ENCODE measurements around the gene FHDC1.

FHDC1 gene

DNA sequence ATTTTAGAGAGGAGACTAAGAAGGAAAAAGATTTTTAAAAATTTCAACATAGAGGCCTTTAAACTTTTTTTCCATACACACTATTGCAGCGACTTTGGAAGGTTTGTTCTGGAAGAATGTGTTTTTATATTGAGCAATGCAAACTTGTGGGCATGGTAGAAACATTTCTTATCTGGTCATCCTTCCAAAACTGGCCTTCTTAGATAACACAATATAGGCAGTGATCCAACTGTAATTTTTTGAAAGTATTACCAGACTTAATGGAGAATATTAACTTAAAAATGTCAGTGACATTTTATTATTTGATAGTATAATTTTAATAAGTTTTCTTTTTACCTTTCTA is 25.6 kb downstream of the FHDC1 start:
- FAIRE-seq (no peak), DNase-seq (ENCODE audit: insufficient read length) (no peak)
- TF ChIP-seq POLR2A (IDR thresholded peaks at IDR 0.05; ENCODE audit: low read depth, low read length) (no peak), TAF1 (IDR thresholded peaks at IDR 0.05; ENCODE audit: borderline replicate concordance, low read depth, low read length) (no peak), POLR2AphosphoS5 (IDR thresholded peaks at IDR 0.05; ENCODE audit: low read depth, low read length) (no peak)

DNA sequence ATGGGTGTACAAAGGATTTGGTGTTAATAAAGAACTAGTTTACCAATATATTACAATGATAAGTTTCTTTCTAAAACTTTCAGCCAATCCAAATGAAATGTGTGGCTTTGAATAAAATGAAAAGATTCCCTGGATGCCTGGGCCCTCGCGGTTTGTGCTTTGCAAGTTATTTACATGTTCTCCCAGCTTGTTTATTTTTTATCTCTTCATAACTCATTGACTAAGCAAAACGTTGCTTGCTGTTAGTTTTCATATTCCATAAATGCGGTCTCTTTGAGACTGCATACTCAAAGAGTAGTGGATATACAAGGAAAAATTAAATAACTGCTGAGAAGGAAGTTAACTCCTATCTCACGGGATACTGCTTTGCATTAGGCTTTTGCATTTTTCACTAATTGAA is 26.0 kb downstream of the FHDC1 start:
- TF ChIP-seq POLR2A (IDR thresholded peaks at IDR 0.05; ENCODE audit: low read depth, low read length) (no peak), POLR2AphosphoS5 (IDR thresholded peaks at IDR 0.05; ENCODE audit: low read depth, low read length) (no peak), TAF1 (IDR thresholded peaks at IDR 0.05; ENCODE audit: borderline replicate concordance, low read depth, low read length) (no peak)
- FAIRE-seq (no peak), DNase-seq (ENCODE audit: insufficient read length) (no peak)

- no peak for DNase-seq (ENCODE audit: insufficient read length)
- no peak for FAIRE-seq
- TF ChIP-seq POLR2AphosphoS5 (IDR thresholded peaks at IDR 0.05; ENCODE audit: low read depth, low read length) = no peak
- TF ChIP-seq POLR2A (IDR thresholded peaks at IDR 0.05; ENCODE audit: low read depth, low read length) = no peak
- no peak for TF ChIP-seq TAF1 (IDR thresholded peaks at IDR 0.05; ENCODE audit: borderline replicate concordance, low read depth, low read length)
Observed at GRCh38 chr4:152964335-152964734, 28.2 kb downstream of the FHDC1 start.

DNA sequence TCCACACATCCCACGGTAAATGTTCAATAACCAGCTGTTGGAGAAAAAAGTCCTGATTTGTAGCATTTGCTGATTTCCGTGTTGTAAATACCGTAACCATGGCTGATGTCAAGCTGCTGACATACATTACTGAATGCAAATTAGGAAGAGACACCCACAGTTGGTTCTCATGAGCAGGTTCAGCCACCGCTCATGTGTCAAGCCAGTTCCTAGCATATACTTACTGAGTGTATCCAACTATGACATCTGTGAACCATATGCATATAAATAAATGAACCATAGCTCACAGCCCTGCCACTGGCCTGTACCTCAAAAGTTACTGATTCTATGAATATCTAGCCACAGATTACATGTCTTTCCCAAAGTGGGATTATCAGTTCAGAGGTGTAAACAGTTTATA is 29.5 kb downstream of the FHDC1 start:
- FAIRE-seq = no peak
- no peak for DNase-seq (ENCODE audit: insufficient read length)
- TF ChIP-seq POLR2AphosphoS5 (IDR thresholded peaks at IDR 0.05; ENCODE audit: low read depth, low read length) (no peak), POLR2A (IDR thresholded peaks at IDR 0.05; ENCODE audit: low read depth, low read length) (no peak), TAF1 (IDR thresholded peaks at IDR 0.05; ENCODE audit: borderline replicate concordance, low read depth, low read length) (no peak)

DNA sequence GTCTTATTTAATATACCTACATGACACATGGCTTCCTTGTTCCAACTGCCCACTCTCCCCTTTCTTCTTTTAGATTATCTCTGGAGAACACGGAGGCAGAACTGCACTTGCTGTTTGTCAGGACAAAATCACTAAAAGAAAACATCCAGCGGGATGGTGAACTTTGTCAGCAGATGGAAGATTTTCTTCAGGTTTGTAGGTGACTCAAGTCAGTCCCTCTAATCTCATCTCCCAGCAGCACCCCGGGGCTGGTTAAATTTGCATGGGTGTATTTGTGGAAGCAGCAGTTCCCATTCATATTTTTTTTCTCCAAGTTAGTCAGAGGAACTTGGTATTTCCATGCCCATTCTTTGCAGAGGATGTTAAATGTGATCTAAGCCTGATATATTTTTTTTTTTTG is 31.8 kb downstream of the FHDC1 start:
- no peak for FAIRE-seq
- DNase-seq (ENCODE audit: insufficient read length) = no peak
- TF ChIP-seq POLR2A (IDR thresholded peaks at IDR 0.05; ENCODE audit: low read depth, low read length) (no peak), POLR2AphosphoS5 (IDR thresholded peaks at IDR 0.05; ENCODE audit: low read depth, low read length) (no peak), TAF1 (IDR thresholded peaks at IDR 0.05; ENCODE audit: borderline replicate concordance, low read depth, low read length) (no peak)

- no peak for DNase-seq (ENCODE audit: insufficient read length)
- FAIRE-seq = no peak
- no peak for TF ChIP-seq POLR2A (IDR thresholded peaks at IDR 0.05; ENCODE audit: low read depth, low read length)
- TF ChIP-seq POLR2AphosphoS5 (IDR thresholded peaks at IDR 0.05; ENCODE audit: low read depth, low read length) = no peak
- no peak for TF ChIP-seq TAF1 (IDR thresholded peaks at IDR 0.05; ENCODE audit: borderline replicate concordance, low read depth, low read length)
Observed at GRCh38 chr4:152968806-152969394, 32.8 kb downstream of the FHDC1 start.

DNA sequence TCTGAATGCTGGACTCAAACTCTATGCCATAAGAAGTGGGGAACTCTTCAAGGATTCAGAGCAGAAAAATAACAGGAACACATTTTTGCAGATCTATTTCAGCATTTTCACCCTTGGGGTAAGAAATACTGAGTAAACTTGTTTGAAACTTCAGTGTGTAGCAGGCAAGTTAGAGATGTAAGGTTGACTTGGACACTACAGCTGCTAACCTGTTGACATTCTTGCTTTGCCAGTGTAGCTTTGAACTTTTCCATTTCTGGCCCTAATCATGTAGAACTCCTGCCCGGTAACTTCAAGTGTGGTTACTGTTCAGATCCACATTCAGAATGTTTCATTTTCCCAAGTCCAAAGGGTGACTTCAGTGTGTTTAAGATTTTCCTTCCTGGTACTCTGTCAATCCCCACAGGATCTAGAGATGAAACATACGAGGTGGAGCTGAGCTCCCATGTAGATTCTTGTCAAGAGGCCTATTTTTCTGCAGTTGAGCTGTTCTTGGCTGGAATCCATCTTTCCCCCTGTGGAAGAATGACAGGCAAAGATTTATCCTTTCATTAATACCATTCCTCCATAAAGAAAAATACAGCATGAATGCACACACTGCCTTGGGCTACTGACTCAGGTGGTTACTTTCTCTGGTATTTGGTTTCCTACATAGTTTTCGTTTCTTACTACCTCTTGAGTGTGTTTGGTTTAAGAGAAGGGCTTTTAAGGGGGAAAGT is 34.1 kb downstream of the FHDC1 start:
- FAIRE-seq (no peak), DNase-seq (ENCODE audit: insufficient read length) (no peak)
- TF ChIP-seq POLR2AphosphoS5 (IDR thresholded peaks at IDR 0.05; ENCODE audit: low read depth, low read length) (no peak), TAF1 (IDR thresholded peaks at IDR 0.05; ENCODE audit: borderline replicate concordance, low read depth, low read length) (no peak), POLR2A (IDR thresholded peaks at IDR 0.05; ENCODE audit: low read depth, low read length) (no peak)

- FAIRE-seq = no peak
Observed at GRCh38 chr4:152971053-152971452, 34.9 kb downstream of the FHDC1 start.

GRCh38 chr4:152972821-152973628 is 36.9 kb downstream of the FHDC1 start:
- TF ChIP-seq POLR2AphosphoS5 (IDR thresholded peaks at IDR 0.05; ENCODE audit: low read depth, low read length) = no peak
- TF ChIP-seq TAF1 (IDR thresholded peaks at IDR 0.05; ENCODE audit: borderline replicate concordance, low read depth, low read length) = no peak
- TF ChIP-seq POLR2A (IDR thresholded peaks at IDR 0.05; ENCODE audit: low read depth, low read length) = no peak
- DNase-seq (ENCODE audit: insufficient read length) (no peak), FAIRE-seq (no peak)

More at GRCh38 chr4:152971053-152971452, 34.9 kb downstream of the FHDC1 start:
- no peak for DNase-seq (ENCODE audit: insufficient read length)
- TF ChIP-seq TAF1 (IDR thresholded peaks at IDR 0.05; ENCODE audit: borderline replicate concordance, low read depth, low read length) (no peak), POLR2A (IDR thresholded peaks at IDR 0.05; ENCODE audit: low read depth, low read length) (no peak), POLR2AphosphoS5 (IDR thresholded peaks at IDR 0.05; ENCODE audit: low read depth, low read length) (no peak)

DNA sequence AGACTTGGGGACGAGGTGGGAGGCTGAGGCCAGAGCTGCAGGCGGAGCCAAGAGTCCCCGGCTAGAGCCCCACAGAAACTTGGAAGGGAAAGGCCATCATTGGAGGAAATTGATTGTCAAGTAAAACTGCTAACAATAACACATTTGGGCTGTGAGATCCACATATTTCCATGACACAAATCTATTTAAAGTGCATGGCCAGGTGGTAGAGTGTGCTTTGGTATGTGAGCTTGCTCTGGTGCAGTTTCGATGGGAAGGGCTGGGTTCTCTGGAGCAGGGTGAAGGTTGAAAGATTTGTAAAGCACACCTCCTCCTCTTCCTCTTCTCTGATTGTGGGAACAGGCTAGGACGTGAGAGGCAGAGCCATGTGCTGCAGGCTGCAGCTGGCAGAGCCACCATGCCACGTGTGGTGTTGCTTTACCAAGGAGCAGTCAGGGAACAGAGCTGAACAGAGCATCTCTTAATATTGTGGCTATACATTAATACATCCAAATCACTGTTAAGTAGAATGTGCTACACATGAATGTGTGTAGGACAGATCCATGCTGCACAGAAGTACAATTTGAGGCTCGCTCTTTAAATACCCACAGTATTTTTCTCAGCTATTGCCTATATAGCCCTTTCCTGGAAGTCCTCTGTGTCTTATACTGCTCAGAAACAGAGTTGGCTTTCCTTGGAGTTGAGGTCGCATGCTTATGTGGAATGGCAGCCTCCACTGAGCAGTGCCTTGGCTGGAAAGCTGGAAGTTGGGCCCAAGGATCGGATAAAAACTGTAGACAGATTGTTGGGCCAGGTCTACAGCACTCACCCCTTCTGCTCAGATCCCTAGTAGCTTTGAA is 37.7 kb downstream of the FHDC1 start:
- DNase-seq (ENCODE audit: insufficient read length) (no peak), FAIRE-seq (no peak)
- no peak for TF ChIP-seq POLR2A (IDR thresholded peaks at IDR 0.05; ENCODE audit: low read depth, low read length)
- no peak for TF ChIP-seq POLR2AphosphoS5 (IDR thresholded peaks at IDR 0.05; ENCODE audit: low read depth, low read length)
